Body of pancreas (tissue), 4 donors: ENCODE results near the gene SPPL2A. TPM values are rescaled to one million over a fixed set of nuclear protein-coding genes. Genes with fewer than 3 reads are reported as not detected.
A peak's percentile ranks its signal among the peaks of the same experiment; 100 is the strongest.
"Not testable (repeated sequence)": the region's sequence is repeated elsewhere in the genome, so short reads cannot be mapped to it uniquely, and the experiment has no call there.

Experiments used
- ATAC-seq: fragments of 150-250 bp; one replicate; pipeline ENCODE4 v1.9.1; 2016
- DNase-seq, 4 donors: peaks; one replicate each; pipeline ENCODE4 v3.0.0-alpha.2; 2019
- H3K27ac ChIP-seq, 4 donors: fragments of 200-600 bp; sonication (generic); 1 replicate in 3 of 4; 2 replicates in 1 of 4; pipeline versions ENCODE4 v1.5.1 to v1.6.1; 2016 to 2019; ENCODE audit warnings: mild to moderate bottlenecking in 1 of 4, mixed read lengths in 1 of 4, moderate library complexity in 1 of 4
- H3K27me3 ChIP-seq, 2 donors: fragments of 200-600 bp; sonication (generic); one replicate each; pipeline ENCODE4 v1.6.0; 2016; ENCODE audit warnings: mild to moderate bottlenecking in 1 of 2
- H3K36me3 ChIP-seq, 2 donors: fragments of 200-600 bp; sonication (generic); replicated peaks in 1 of 2; 2 replicates each; pipeline ENCODE4 v1.5.1; 2016; ENCODE audit warnings: low read depth in 2 of 2; ENCODE audit not compliant: insufficient read depth in 1 of 2
- H3K4me1 ChIP-seq: fragments of 200-600 bp; sonication (generic); one replicate; pipeline ENCODE4 v1.6.0; 2016
- H3K4me3 ChIP-seq, 2 donors: fragments of 200-600 bp; sonication (generic); 1 replicate in 1 of 2; 2 replicates in 1 of 2; pipeline ENCODE4 v1.5.1; 2016 to 2019
- H3K9me3 ChIP-seq, 3 donors: fragments of 200-600 bp; sonication (generic); 1 replicate in 2 of 3; 2 replicates in 1 of 3; pipeline ENCODE4 v1.5.1; 2016
- POLR2A ChIP-seq, 3 donors: fragments of 450-650 bp; IDR thresholded peaks; one replicate each; pipeline ENCODE4 v1.6.1; 2016; ENCODE audit warnings: antibody characterized with exemption in 3 of 3, mild to moderate bottlenecking in 2 of 3
- WGBS, 2 donors: methylation state at CpG; one replicate each; pipeline ENCODE4 v1.1.5; 2017; 5-methylcytosine and 5-hydroxymethylcytosine counted together
- intact Hi-C: fragments of 100-400 bp; cut with DNase I; formaldehyde crosslinking; loops from one replicate; pipeline ENCODE4 v1.15.1; 2023
- total RNA-seq, 2 donors: library from RNA; depleted of rRNA; stranded (reverse); fragments of >200 nt; gene quantifications; one replicate each; pipeline ENCODE4 v1.1.0, GENCODE V29; 2016
- TF ChIP-seq, protein P1 (sequence below), 7 experiments: fragments of 450-650 bp in 4 of 7; fragments of 200-600 bp in 3 of 7; sonication (generic) in 3 of 7; IDR thresholded peaks; one replicate each; pipeline ENCODE4 v1.5.1; 2016 to 2019; ENCODE audit warnings: antibody characterized with exemption in 7 of 7

SPPL2A gene, protein sequence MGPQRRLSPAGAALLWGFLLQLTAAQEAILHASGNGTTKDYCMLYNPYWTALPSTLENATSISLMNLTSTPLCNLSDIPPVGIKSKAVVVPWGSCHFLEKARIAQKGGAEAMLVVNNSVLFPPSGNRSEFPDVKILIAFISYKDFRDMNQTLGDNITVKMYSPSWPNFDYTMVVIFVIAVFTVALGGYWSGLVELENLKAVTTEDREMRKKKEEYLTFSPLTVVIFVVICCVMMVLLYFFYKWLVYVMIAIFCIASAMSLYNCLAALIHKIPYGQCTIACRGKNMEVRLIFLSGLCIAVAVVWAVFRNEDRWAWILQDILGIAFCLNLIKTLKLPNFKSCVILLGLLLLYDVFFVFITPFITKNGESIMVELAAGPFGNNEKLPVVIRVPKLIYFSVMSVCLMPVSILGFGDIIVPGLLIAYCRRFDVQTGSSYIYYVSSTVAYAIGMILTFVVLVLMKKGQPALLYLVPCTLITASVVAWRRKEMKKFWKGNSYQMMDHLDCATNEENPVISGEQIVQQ
- total RNA-seq: 100 to 1,000 TPM in 1 of 2 donors, 10 to 100 TPM in 1; 83.8 to 105 TPM

DNA sequence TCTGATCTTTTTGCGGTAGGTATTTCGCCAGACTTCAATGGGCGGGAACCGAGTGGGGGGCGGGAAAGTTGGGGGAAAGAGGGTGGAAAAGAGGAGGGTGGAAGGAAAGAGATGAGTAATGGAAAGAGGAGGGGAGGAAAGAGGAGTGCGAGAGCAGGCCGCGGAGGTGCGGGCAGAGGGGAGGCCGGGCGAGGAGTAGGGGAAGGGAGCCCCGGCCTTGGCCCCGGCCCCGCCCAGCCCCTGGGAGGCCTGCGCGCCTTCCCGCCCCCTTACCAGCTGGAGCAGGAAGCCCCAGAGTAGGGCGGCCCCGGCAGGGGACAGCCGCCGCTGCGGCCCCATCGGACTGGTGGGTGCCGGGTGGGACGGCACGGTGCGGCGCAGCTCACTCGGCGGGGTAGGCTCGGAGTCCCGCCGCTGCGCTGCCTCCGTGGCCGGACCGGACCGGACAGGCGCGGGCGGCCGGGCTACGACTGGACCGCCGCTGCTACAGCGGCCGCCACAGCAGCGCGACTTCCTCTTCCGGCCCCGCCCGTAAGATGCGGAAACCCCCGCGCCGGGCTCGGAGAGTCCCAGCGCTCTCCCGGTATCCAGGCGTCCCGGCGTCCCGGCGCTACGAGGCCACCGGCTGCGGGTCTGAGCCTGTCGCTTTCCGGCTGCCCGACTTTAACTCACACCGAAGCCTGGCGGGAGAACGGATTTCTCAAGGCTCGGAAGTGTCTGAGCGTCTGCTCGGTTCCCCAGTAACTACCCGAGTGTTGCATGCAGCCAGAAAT lies at the start of gene SPPL2A:
Gene SPPL2A (minus strand): TSS at position 512 of the 773 bp plus-strand sequence. CDS start 173 bp downstream, at position 339.
- Histone ChIP-seq H3K27ac (peak within 1 kb of the TSS; percentile 79 to 99 (median 94)), H3K4me3 (peak within 1 kb of the TSS; percentile 72 to 85), H3K36me3 (no peaks in the 10 kb centered on the region), H3K27me3 (no peaks in the 10 kb centered on the region), H3K9me3 (no peaks in the 10 kb centered on the region), H3K4me1 (peaks cover 50% of the 10 kb centered on the region)
- peak; percentile 89 for ATAC-seq
- 0 to 1% methylated on average over 31 to 51 of the region's 77 CpGs for WGBS, 2 donors
- intact Hi-C loops: loop anchor here (10.0 kb wide), 1 partner anchor 81 kb away; the partner anchor contains the start of gene TRPM7
- TF ChIP-seq, protein P1, sequence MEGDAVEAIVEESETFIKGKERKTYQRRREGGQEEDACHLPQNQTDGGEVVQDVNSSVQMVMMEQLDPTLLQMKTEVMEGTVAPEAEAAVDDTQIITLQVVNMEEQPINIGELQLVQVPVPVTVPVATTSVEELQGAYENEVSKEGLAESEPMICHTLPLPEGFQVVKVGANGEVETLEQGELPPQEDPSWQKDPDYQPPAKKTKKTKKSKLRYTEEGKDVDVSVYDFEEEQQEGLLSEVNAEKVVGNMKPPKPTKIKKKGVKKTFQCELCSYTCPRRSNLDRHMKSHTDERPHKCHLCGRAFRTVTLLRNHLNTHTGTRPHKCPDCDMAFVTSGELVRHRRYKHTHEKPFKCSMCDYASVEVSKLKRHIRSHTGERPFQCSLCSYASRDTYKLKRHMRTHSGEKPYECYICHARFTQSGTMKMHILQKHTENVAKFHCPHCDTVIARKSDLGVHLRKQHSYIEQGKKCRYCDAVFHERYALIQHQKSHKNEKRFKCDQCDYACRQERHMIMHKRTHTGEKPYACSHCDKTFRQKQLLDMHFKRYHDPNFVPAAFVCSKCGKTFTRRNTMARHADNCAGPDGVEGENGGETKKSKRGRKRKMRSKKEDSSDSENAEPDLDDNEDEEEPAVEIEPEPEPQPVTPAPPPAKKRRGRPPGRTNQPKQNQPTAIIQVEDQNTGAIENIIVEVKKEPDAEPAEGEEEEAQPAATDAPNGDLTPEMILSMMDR (IDR thresholded peaks at IDR 0.05): no peak
- TF ChIP-seq POLR2A (IDR thresholded peaks at IDR 0.05): peak; percentile 88 to 95 (median 94)
- DNase-seq: peak; percentile 77 to 85 (median 80)

DNA sequence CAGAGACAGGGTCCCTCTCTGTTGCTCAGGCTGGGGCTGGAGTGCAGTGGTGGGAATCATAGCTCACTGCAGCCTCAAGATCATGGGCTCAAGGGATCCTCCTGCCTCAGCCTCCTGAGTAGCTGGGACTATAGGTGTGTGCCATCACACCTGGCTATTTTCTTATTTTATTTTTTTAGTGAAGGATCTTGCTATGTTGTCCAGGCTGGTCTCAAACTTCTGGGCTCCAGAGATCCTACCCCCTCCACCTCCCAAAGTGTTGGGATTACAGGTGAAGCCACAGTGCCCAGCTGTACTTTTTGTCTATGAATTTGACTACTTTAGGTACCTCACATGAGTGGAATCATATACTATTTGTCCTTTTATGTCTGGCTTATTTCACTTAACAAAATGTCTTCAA lies 49.1 kb upstream of the SPPL2A start:
- Histone ChIP-seq H3K36me3 (no peaks in the 10 kb centered on the region), H3K4me3 (no peak overlapping the region), H3K4me1 (no peaks in the 10 kb centered on the region), H3K9me3 (no peaks in the 10 kb centered on the region), H3K27me3 (no peaks in the 10 kb centered on the region), H3K27ac (no peak overlapping the region)
- no peak for TF ChIP-seq POLR2A (IDR thresholded peaks at IDR 0.05)
- ATAC-seq (no peak), DNase-seq (no peak)
- intact Hi-C loops: no loop called here

DNA sequence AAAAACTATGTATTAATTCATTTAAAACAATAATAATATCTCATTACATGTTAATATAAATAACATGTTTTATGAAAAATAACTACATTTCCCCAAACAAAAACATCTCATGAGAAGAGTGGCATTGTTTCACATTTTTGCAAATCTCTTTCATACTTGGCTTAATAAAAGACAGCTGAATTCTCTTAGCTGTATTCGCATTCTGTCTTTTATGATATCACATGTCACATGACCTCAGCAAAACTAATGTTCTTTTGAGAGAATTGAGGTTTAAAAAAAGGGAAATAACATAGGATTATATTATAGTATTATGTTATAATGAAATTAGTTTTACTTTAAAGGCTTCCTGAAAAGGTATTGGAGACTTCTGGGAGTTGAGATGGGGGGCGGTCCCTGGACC lies 48.4 kb upstream of the SPPL2A start:
- DNase-seq: no peak
- no peaks in the 10 kb centered on the region for H3K27me3 ChIP-seq
- no peaks in the 10 kb centered on the region for H3K4me1 ChIP-seq
- no peak for TF ChIP-seq POLR2A (IDR thresholded peaks at IDR 0.05)
- TF ChIP-seq, protein P1 (IDR thresholded peaks at IDR 0.05): no peak
- no peaks in the 10 kb centered on the region for H3K9me3 ChIP-seq
- H3K4me3 ChIP-seq: no peak overlapping the region
- H3K27ac ChIP-seq: no peak overlapping the region
- ATAC-seq: no peak
- no peaks in the 10 kb centered on the region for H3K36me3 ChIP-seq
- intact Hi-C loops: no loop called here
- 76 to 79% methylated on average over 2 of the region's 2 CpGs for WGBS, 2 donors

DNA sequence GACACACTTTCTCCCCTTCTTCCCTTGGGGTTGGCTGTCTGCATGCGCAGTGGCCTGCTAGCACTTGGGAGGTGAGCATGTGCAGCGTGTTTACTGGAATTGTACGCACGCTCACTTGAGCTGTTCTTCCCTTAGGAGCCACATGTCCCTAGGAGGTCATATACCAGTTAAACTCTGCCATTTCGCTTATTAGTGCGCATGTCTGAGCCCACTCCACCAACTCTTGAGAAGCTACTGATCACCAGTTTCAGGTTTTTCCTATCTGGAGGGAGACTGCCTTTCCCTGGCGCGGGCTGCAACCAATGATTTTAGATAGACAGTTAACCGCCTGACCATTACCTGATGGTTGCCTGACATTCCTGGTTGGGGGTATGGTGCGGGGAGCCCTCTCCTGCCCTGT lies 47.6 kb upstream of the SPPL2A start:
- DNase-seq: no peak
- WGBS, 2 donors: 95 to 96% methylated on average over 10 of the region's 10 CpGs
- no peak for ATAC-seq

DNA sequence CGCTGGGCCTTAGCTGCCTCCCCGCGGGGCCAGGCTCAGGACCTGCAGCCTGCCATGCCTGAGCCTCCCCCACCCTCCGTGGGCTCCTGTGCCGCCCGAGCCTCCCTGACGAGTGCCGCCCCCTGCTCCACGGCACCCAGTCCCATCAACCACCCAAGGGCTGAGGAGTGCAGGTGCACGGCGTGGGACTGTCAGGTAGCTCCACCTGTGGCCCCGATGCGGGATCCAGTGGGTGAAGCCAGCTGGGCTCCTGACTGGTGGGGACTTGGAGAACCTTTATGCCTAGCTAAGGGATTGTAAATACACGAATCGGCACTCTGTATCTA lies 46.6 kb upstream of the SPPL2A start:
- intact Hi-C loops, H3K4me3 ChIP-seq, ATAC-seq, H3K4me1 ChIP-seq, H3K27me3 ChIP-seq, H3K9me3 ChIP-seq, H3K36me3 ChIP-seq, DNase-seq, H3K27ac ChIP-seq: not testable (repeated sequence)
- WGBS, 2 donors: 90 to 98% methylated on average over 13 to 15 of the region's 15 CpGs

More for the DNA sequence above, 47.6 kb upstream of the SPPL2A start:
- Histone ChIP-seq H3K36me3 (no peaks in the 10 kb centered on the region), H3K27me3 (no peaks in the 10 kb centered on the region), H3K27ac (no peak overlapping the region), H3K9me3 (no peaks in the 10 kb centered on the region), H3K4me3 (no peak overlapping the region), H3K4me1 (no peaks in the 10 kb centered on the region)
- intact Hi-C loops: no loop called here
- TF ChIP-seq, protein P1 (IDR thresholded peaks at IDR 0.05): no peak
- TF ChIP-seq POLR2A (IDR thresholded peaks at IDR 0.05): no peak

DNA sequence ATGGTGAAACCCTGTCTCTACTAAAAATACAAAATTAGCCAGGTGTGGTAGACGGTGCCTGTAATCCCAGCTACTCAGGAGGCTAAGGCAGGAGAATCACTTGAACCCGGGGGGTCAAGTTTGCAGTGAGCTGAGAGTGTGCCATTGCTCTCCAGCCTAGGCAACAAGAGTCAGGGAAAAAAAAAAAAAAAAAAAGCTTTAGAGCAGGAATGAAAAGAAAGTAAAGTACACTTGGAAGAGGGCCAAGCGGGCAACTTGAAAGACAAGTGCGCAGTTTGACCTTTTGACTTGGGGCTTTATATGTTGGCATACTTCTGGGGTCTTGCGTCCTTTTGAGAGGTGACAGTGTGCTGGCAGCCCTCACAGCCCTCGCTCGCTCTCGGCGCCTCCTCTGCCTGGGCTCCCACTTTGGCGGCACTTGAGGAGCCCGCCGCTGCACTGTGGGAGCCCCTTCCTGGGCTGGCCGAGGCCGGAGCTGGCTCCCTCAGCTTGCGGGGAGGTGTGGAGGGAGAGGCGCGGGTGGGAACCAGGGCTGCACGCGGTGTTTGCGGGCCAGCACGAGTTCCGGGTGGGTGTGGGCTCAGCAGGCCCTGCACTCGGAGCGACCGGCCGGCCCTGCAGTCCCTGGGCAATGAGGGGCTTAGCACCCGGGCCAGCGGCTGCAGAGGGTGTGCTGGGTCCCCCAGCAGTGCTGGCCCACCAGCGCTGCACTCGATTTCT lies 46.1 kb upstream of the SPPL2A start:
- H3K36me3 ChIP-seq, DNase-seq, ATAC-seq, H3K27me3 ChIP-seq, H3K4me1 ChIP-seq, H3K4me3 ChIP-seq, H3K9me3 ChIP-seq, H3K27ac ChIP-seq, intact Hi-C loops: not testable (repeated sequence)
- 89 to 92% methylated on average over 21 to 29 of the region's 30 CpGs for WGBS, 2 donors
